Neural progenitor cell (in vitro differentiated cells): ENCODE results near the gene HSF2BP.

ENCODE experiments used
- EZH2 ChIP-seq: fragments of 200-600 bp; sonication (generic); IDR thresholded peaks from 2 replicates; pipeline ENCODE4 v1.6.1; 2017; ENCODE audit warnings: antibody characterized with exemption, mild to moderate bottlenecking, moderate library complexity
- TF ChIP-seq, protein P1 (sequence below): fragments of 200-600 bp; sonication (generic); IDR thresholded peaks from 2 replicates; pipeline ENCODE4 v1.5.1; 2017; ENCODE audit warnings: antibody characterized with exemption, mild to moderate bottlenecking

DNA sequence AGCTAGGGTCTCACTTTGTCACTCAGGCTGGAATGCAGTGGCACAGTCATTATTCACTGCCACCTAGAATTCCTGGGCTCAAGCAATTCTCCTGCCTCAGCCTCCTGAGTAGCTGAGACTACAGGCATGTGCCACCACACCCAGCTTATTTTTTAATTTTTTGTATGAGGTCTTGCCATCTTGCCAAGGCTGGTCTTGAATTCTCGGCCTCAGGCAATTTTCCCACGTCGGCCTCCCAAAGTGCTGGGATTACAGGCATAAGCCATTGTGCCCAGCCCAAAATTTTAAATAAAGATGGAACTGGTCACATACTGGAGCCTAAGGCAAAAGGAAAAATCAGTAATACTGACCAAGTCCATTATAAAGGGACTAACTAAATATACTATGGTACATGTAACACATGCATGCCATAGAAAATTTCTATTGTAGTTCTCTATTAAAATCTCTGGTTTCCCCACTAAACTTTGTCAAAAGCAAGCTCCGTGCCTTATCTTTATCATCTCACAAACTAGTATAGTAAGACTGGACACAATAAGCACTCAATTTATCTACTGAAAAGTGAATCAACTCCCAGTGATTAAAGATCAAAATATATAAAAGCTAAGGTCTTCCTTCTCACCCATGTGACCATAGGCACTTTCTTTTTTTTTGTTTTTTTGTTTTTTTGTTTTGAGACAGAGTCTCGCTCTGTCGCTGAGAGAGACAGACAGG is 61.6 kb downstream of the HSF2BP start:
- TF ChIP-seq, protein P1, sequence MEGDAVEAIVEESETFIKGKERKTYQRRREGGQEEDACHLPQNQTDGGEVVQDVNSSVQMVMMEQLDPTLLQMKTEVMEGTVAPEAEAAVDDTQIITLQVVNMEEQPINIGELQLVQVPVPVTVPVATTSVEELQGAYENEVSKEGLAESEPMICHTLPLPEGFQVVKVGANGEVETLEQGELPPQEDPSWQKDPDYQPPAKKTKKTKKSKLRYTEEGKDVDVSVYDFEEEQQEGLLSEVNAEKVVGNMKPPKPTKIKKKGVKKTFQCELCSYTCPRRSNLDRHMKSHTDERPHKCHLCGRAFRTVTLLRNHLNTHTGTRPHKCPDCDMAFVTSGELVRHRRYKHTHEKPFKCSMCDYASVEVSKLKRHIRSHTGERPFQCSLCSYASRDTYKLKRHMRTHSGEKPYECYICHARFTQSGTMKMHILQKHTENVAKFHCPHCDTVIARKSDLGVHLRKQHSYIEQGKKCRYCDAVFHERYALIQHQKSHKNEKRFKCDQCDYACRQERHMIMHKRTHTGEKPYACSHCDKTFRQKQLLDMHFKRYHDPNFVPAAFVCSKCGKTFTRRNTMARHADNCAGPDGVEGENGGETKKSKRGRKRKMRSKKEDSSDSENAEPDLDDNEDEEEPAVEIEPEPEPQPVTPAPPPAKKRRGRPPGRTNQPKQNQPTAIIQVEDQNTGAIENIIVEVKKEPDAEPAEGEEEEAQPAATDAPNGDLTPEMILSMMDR, result no peak
- no peak for TF ChIP-seq EZH2
